ENCODE results near the gene CTH.

Gene CTH

GRCh38 chr1:70434253-70434859, 23.3 kb downstream of the CTH start:
- no peaks in the 10 kb centered on the region for H3K9me3 ChIP-seq (ENCODE audit: insufficient read depth, low read length, severe bottlenecking)
- no peak overlapping the region for H2AFZ ChIP-seq (ENCODE audit: low read depth, low read length)
- DNase-seq (no peak), ATAC-seq (ENCODE audit: insufficient read depth, low read depth) (no peak)
- no peak overlapping the region for H3K4me3 ChIP-seq (ENCODE audit: low read depth in 1 of 2, low read length in 2 of 2)
- no peak for TF ChIP-seq CTCF (IDR thresholded peaks at IDR 0.05; ENCODE audit: borderline replicate concordance, extremely low read depth, low read length, poor library complexity, severe bottlenecking)
- no peak for TF ChIP-seq EZH2 (IDR thresholded peaks at IDR 0.05; ENCODE audit: borderline replicate concordance, low read depth, low read length, severe bottlenecking)
- no peak overlapping the region for H3K9ac ChIP-seq (ENCODE audit: low read depth, low read length)
- peaks cover 14% of the 10 kb centered on the region for H3K36me3 ChIP-seq (ENCODE audit: insufficient read depth, low read length)
- no peaks in the 10 kb centered on the region; the same call in 1 of the 2 replicates for H4K20me1 ChIP-seq (ENCODE audit: insufficient read depth, low read length)
- no peak overlapping the region for H3K27ac ChIP-seq (ENCODE audit: low read length)
- no peaks in the 10 kb centered on the region for H3K79me2 ChIP-seq (ENCODE audit: insufficient read depth, low read length)
- no peak overlapping the region for H3K4me2 ChIP-seq (ENCODE audit: insufficient read depth, low read length)
- H3K4me1 ChIP-seq (ENCODE audit: insufficient read depth, low read length) = no peaks in the 10 kb centered on the region
- no peaks in the 10 kb centered on the region for H3K27me3 ChIP-seq (ENCODE audit: insufficient read depth, low read length, poor library complexity)

DNA sequence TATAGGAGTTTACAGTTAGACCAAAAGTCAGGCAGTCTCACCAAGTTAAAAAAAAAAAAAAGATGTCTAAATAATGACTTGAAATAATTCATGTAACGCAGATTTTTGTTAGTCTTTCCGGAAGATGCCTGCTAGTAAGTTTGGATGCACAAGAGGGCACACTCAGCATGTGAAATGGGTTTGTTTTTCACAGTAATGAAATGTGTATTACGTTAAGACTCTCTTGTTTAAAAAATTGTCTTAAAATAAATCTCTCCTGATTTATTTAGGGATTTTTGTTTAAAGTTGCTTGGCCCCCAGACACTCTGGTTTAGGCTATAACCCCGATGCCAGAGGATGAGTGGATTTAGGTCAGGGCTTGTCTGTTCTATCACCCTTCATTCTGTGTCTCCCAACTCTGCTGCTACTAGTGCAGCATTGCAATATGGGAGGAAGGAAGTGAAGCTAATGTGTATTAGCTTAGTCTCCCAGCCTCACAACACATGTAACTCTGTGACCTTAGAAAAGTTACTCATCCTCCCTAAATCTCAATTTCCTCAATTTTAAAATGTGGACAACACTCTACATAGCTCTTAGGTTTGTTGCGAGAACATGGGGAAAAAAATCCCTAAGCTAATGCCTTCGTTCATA, 25.7 kb downstream of the CTH start:
- Histone ChIP-seq H3K4me1 (ENCODE audit: insufficient read depth, low read length) (no peaks in the 10 kb centered on the region), H3K4me2 (ENCODE audit: insufficient read depth, low read length) (no peak overlapping the region), H4K20me1 (ENCODE audit: insufficient read depth, low read length) (no peaks in the 10 kb centered on the region; the same call in 1 of the 2 replicates), H3K79me2 (ENCODE audit: insufficient read depth, low read length) (no peaks in the 10 kb centered on the region), H3K9me3 (ENCODE audit: insufficient read depth, low read length, severe bottlenecking) (no peaks in the 10 kb centered on the region), H2AFZ (ENCODE audit: low read depth, low read length) (no peak overlapping the region), H3K4me3 (ENCODE audit: low read depth in 1 of 2, low read length in 2 of 2) (no peak overlapping the region), H3K9ac (ENCODE audit: low read depth, low read length) (no peak overlapping the region), H3K27me3 (ENCODE audit: insufficient read depth, low read length, poor library complexity) (no peaks in the 10 kb centered on the region), H3K27ac (ENCODE audit: low read length) (no peak overlapping the region), H3K36me3 (ENCODE audit: insufficient read depth, low read length) (peaks cover 14% of the 10 kb centered on the region)
- no peak for TF ChIP-seq CTCF (IDR thresholded peaks at IDR 0.05; ENCODE audit: borderline replicate concordance, extremely low read depth, low read length, poor library complexity, severe bottlenecking)
- TF ChIP-seq EZH2 (IDR thresholded peaks at IDR 0.05; ENCODE audit: borderline replicate concordance, low read depth, low read length, severe bottlenecking) = no peak
- DNase-seq (no peak), ATAC-seq (ENCODE audit: insufficient read depth, low read depth) (no peak)

DNA sequence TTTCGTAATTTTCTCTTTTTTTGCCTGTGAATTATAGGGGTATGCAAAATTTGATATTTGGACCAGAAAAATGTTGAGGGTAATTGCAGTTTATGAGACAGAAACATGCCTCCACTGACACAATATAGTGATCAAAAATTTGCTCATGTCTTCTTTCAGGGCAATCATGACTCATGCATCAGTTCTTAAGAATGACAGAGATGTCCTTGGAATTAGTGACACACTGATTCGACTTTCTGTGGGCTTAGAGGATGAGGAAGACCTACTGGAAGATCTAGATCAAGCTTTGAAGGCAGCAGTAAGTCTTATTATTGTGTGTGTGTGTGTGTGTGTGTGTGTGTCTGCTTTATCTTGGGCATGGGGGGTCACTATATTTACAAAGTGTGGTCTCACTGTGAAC, 27.5 kb downstream of the CTH start:
- Histone ChIP-seq H3K79me2 (ENCODE audit: insufficient read depth, low read length) (no peaks in the 10 kb centered on the region), H3K36me3 (ENCODE audit: insufficient read depth, low read length) (peaks cover 7% of the 10 kb centered on the region; the same call in 1 of the 2 replicates), H3K4me2 (ENCODE audit: insufficient read depth, low read length) (no peak overlapping the region), H3K9me3 (ENCODE audit: insufficient read depth, low read length, severe bottlenecking) (no peaks in the 10 kb centered on the region), H3K9ac (ENCODE audit: low read depth, low read length) (no peak overlapping the region), H4K20me1 (ENCODE audit: insufficient read depth, low read length) (no peaks in the 10 kb centered on the region), H3K4me3 (ENCODE audit: low read depth in 1 of 2, low read length in 2 of 2) (no peak overlapping the region), H3K27ac (ENCODE audit: low read length) (no peak overlapping the region), H2AFZ (ENCODE audit: low read depth, low read length) (no peak overlapping the region), H3K4me1 (ENCODE audit: insufficient read depth, low read length) (no peaks in the 10 kb centered on the region), H3K27me3 (ENCODE audit: insufficient read depth, low read length, poor library complexity) (no peaks in the 10 kb centered on the region)
- ATAC-seq (ENCODE audit: insufficient read depth, low read depth) = no peak
- no peak for DNase-seq
- TF ChIP-seq EZH2 (IDR thresholded peaks at IDR 0.05; ENCODE audit: borderline replicate concordance, low read depth, low read length, severe bottlenecking) = no peak
- TF ChIP-seq CTCF (IDR thresholded peaks at IDR 0.05; ENCODE audit: borderline replicate concordance, extremely low read depth, low read length, poor library complexity, severe bottlenecking) = no peak

All from DND-41 (cell line).